GM18519 (cell line): ENCODE data around the gene TATDN2.

Experiments
- ATAC-seq: cut with Tn5 transposase; IDR thresholded peaks from one replicate; pipeline ENCODE4 v1.9.1; 2021; ENCODE audit warnings: mild to moderate bottlenecking, moderate library complexity; ENCODE audit not compliant: unreplicated experiment, low FRiP score

Gene TATDN2

DNA sequence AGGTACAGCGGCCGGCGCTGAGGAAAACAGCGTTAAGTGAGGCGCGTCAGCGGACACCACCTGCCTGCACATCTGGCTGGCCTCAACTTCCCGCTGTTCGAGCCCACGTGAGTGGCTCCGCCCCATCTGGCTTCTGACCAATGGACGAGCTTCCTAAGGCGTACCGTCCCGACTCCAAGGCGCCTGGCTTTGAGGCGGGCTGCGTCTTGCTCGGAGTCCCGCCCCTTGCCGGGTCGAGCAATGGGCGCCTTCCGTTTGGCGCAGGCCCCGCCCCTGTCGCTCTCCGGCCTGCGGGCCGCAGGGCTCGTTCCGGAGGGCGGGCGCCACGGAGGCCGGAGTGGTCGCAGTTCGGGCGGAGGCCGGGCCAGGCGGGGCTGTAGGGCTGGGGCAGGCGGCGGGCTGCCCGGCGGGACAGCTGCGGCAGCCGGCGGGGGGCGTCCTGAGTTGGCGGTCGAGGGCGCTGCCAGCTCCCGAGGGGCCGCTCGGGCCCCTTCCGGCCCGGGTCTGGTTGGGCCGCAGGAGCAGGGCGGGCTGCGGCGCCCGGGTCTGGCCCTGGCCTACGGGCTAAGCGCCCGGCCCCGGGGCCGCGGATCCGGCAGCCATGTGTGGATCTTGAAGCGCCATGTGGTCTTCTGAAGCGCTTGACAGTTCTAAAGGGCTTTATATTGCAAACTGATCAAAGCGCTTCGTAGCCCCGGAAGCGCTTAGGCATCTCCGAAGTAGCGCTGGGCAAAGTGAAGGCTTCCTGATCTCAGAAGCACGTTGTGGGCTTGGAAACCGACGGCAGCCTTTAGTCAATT, at the start of gene TATDN2:
TATDN2 (plus strand) TSS at position 276 of the 800 bp plus-strand sequence. CDS start 742 bp downstream, outside the sequence.
- peak; percentile 91 for ATAC-seq

- peak; percentile 65 for ATAC-seq
Observed at GRCh38 chr3:10198761-10199649, 49.3 kb upstream of the TATDN2 start.

- no peak for ATAC-seq
Observed at GRCh38 chr3:10204921-10205320, 43.3 kb upstream of the TATDN2 start.

DNA sequence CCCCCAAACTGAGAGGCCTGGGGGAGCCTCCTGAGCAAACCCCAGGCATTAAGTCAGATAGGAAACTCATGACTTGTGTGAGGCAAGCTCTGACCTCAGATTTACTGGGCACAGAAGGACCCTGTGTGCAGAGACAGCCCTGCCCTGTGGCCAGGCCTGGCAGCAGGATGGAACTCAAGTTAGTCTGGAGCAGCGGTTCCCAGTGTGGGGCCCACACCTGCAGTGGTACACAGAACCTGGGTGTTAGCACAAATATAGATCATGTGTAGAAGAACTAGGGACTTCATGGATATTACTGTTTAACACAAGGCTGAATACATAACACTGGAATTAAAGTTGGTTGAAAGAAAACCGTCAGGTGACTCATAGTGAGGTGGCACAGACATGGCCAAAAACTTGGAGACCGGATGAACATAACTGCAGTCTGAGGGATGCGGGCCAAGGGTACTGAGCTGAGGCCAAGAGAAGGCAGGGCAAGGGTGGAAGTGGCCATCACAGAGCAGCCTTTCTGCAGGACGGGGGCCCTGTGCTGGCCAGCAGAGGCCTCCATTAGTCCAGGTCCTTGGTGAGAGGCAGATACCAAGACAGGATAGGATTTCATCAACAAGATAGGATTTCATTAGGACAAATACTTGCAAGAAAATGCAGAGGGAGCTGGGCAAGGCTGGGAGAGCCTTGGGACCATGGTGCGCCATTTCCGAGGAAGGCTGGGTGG, 42.7 kb upstream of the TATDN2 start:
- no peak for ATAC-seq

- no peak for ATAC-seq
Observed at GRCh38 chr3:10206166-10206511, 42.1 kb upstream of the TATDN2 start.

DNA sequence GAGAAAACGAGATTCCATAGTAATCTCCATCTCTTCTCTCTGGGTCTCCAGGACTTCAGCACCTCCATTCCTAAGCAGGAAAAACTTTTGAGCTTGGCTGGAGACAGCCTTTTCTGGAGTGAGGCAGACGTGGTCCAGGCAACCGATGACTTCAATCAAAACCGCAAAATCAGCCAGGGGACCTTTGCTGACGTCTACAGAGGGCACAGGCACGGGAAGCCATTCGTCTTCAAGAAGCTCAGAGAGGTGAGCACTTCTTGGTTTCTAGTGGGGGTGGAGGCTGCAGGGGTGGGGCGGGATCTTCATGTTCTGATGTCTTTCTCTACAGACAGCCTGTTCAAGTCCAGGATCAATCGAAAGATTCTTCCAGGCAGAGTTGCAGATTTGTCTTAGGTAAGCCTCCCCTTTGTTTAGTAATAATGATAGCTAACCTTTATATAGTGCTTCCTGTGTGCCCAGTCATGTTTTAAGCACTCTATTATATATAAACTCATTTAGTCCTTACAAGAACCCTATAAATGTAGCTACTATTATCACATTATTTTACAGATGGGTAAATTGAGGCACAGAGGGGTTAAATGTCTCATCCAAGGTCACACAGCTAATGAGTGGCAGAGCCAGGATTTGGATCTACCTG, 35.0 kb upstream of the TATDN2 start:
- ATAC-seq = no peak

GRCh38 chr3:10215578-10216368, 32.5 kb upstream of the TATDN2 start:
- no peak for ATAC-seq

DNA sequence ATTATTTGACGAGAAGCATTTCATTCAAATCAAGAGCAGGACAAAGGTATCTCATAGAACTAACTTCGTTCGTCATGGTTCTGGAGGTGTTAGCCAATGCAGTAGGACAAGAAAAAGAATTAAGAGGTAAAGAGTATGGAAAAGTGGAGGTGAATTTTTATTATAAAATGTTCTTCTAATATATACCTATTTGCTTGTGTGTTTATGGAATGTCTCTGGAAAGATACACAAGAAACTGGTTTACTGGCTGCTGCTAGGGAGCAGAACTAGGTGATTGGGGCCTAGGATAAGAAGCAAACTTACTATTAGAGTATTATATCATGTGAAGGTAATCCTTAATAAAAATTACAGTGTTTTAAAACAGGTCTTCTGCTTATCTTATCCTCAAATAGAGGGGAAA, 30.9 kb upstream of the TATDN2 start:
- no peak for ATAC-seq

GRCh38 chr3:10219737-10220136, 28.5 kb upstream of the TATDN2 start:
- ATAC-seq = no peak

DNA sequence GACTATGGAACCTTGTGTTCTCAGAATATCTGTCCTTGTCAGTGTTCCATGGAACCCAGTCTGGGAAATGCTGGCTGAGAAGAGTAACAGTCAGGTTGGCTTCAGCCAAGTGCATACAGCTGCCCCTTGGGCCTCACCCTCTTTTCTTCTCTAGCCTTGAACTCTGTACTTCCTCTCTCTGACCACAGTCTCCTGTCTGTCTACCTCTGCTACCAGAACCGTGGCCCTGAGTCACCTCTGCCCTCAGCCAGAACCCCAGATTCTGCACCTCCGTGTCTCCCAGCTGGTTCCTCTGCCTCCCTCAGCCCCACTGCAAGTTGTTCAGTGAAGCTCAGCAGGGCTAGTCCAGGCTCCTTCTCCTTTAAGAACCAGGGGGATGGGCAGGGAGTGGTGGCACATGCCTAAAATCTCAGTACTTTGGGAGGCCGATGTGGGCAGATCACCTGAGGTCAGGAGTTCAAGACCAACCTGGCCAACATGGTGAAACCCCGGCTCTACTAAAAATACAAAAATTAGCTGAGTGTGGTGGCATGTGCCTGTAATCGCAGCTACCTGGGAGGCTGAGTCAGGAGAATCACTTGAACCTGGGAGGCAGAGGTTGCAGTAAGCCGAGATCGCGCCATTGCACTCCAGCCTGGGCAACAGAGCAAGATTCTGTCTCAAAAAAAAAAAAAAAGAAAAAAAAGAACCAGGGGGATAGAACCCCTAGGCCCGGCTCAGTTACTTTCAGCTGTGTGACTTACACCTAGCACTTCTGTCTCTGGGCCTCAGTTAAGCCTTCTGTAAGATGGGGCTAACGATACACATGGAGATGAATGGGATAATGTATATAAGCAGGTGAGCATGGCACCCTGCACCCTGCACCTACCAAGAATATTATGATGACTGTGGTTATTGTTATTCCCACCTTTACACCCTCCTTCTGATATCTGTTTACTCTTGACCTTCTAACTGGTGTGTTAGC, 24.3 kb upstream of the TATDN2 start:
- ATAC-seq = no peak

- ATAC-seq = peak; percentile 37
Observed at GRCh38 chr3:10224794-10225665, 23.2 kb upstream of the TATDN2 start.

DNA sequence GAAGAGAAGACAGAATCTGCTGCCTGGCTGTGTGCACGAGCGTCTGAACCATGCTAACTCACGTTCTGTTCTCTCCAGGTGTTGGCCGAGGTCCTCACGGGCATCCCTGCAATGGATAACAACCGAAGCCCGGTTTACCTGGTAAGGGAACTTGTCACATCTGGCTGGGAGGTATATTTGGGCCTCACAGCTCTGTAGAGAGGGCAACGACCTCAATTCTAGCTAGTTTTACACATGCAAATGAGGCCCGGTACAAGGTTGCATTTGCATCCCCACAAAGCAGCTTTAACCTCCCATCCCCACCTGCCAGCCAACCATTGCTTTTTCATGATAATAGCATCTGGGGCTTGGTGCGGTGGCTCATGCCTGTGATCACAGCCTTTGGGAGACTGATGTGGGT, 22.0 kb upstream of the TATDN2 start:
- no peak for ATAC-seq

- ATAC-seq = no peak
Observed at GRCh38 chr3:10228248-10228950, 19.9 kb upstream of the TATDN2 start.

GRCh38 chr3:10229576-10229975, 18.7 kb upstream of the TATDN2 start:
- ATAC-seq = no peak

- no peak for ATAC-seq
Observed at GRCh38 chr3:10232137-10232536, 16.1 kb upstream of the TATDN2 start.

DNA sequence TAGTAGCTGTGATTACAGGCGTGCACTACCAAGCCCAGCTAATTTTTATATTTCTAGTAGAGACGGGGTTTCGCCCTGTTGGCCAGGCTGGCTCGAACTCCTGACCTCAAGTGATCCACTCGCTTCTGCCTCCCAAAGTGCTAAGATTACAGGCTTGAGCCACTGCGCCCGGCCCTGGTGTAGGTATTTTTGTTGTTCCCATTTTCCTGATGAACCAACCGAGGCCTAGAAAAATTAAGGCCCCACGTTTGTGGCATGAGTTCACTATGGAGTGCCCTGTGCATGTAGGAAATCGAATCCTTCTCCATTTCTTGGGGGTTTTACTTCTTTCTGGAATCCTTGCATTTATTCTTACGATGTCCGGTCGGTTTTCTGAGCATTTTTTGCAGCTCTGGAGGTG, 14.3 kb upstream of the TATDN2 start:
- no peak for ATAC-seq
